ENCODE data around the gene NFIX.

Gene NFIX

GRCh38 chr19:13077240-13077639 is 82.0 kb downstream of the NFIX start:
- no peak for DNase-seq (ENCODE audit: low read depth)
- no peak overlapping the region for H3K4me3 ChIP-seq (ENCODE audit: low read length)
- TF ChIP-seq CTCF (IDR thresholded peaks at IDR 0.05; ENCODE audit: insufficient read depth, low read depth, low read length, missing control alignments): no peak

- DNase-seq (ENCODE audit: low read depth): no peak
- no peak for TF ChIP-seq CTCF (IDR thresholded peaks at IDR 0.05; ENCODE audit: insufficient read depth, low read depth, low read length, missing control alignments)
- H3K4me3 ChIP-seq (ENCODE audit: low read length): no peak overlapping the region
These were observed 83.1 kb downstream of the NFIX start for GRCh38 chr19:13078381-13078780.

GRCh38 chr19:13078897-13079541 is 83.7 kb downstream of the NFIX start:
- no peak for TF ChIP-seq CTCF (IDR thresholded peaks at IDR 0.05; ENCODE audit: insufficient read depth, low read depth, low read length, missing control alignments)
- no peak overlapping the region for H3K4me3 ChIP-seq (ENCODE audit: low read length)
- DNase-seq (ENCODE audit: low read depth): no peak

GRCh38 chr19:13079542-13079986 is 84.3 kb downstream of the NFIX start:
- TF ChIP-seq CTCF (IDR thresholded peaks at IDR 0.05; ENCODE audit: insufficient read depth, low read depth, low read length, missing control alignments): no peak
- DNase-seq (ENCODE audit: low read depth): no peak
- H3K4me3 ChIP-seq (ENCODE audit: low read length): no peak overlapping the region

- no peak overlapping the region for H3K4me3 ChIP-seq (ENCODE audit: low read length)
- DNase-seq (ENCODE audit: low read depth): no peak
- TF ChIP-seq CTCF (IDR thresholded peaks at IDR 0.05; ENCODE audit: insufficient read depth, low read depth, low read length, missing control alignments): no peak
These were observed 87.1 kb downstream of the NFIX start for GRCh38 chr19:13082192-13083007.

GRCh38 chr19:13083008-13083404 is 87.7 kb downstream of the NFIX start:
- no peak overlapping the region for H3K4me3 ChIP-seq (ENCODE audit: low read length)
- TF ChIP-seq CTCF (IDR thresholded peaks at IDR 0.05; ENCODE audit: insufficient read depth, low read depth, low read length, missing control alignments): no peak
- no peak for DNase-seq (ENCODE audit: low read depth)
